HEK293 (cell line): ENCODE data around the gene LCN1.

Experiments
- CTCF ChIP-seq: fragments of 450-650 bp; formaldehyde crosslinking; IDR thresholded peaks from 2 replicates; pipeline ENCODE4 v1.5.1; 2016; ENCODE audit warnings: missing biosample characterization, missing genetic modification characterization
- GLIS2 ChIP-seq: fragments of 450-650 bp; formaldehyde crosslinking; IDR thresholded peaks from 2 replicates; pipeline ENCODE4 v1.5.1; 2016; ENCODE audit warnings: missing biosample characterization, missing genetic modification characterization
- REST ChIP-seq: fragments of 450-650 bp; formaldehyde crosslinking; IDR thresholded peaks from 2 replicates; pipeline ENCODE4 v1.5.1; 2016; ENCODE audit warnings: missing biosample characterization, missing genetic modification characterization
- SETDB1 ChIP-seq: IDR thresholded peaks from one replicate; pipeline ENCODE4 v1.6.1; 2017; ENCODE audit warnings: mild to moderate bottlenecking, low read length, moderate library complexity, mixed read lengths; ENCODE audit not compliant: insufficient read length
- SP7 ChIP-seq: fragments of 450-650 bp; formaldehyde crosslinking; IDR thresholded peaks from 2 replicates; pipeline ENCODE4 v1.5.1; 2016; ENCODE audit warnings: missing biosample characterization, missing genetic modification characterization
- ZNF239 ChIP-seq: fragments of 450-650 bp; formaldehyde crosslinking; IDR thresholded peaks from 2 replicates; pipeline ENCODE4 v1.5.1; 2016; ENCODE audit warnings: missing biosample characterization, missing genetic modification characterization
- ZNF660 ChIP-seq: fragments of 450-650 bp; IDR thresholded peaks from 2 replicates; pipeline ENCODE4 v1.5.1; 2018; ENCODE audit warnings: missing biosample characterization, mild to moderate bottlenecking, missing genetic modification characterization
- ZNF768 ChIP-seq: fragments of 450-650 bp; formaldehyde crosslinking; IDR thresholded peaks from 2 replicates; pipeline ENCODE4 v1.5.1; 2018; ENCODE audit warnings: missing biosample characterization, mild to moderate bottlenecking, missing genetic modification characterization
- TF ChIP-seq, protein P1 (sequence below): fragments of 450-650 bp; formaldehyde crosslinking; IDR thresholded peaks from 2 replicates; pipeline ENCODE4 v1.5.1; 2016; ENCODE audit warnings: missing biosample characterization, missing genetic modification characterization
- TF ChIP-seq, protein P2 (sequence below): fragments of 450-650 bp; formaldehyde crosslinking; IDR thresholded peaks from 2 replicates; pipeline ENCODE4 v1.5.1; 2016; ENCODE audit warnings: missing biosample characterization, missing genetic modification characterization

DNA sequence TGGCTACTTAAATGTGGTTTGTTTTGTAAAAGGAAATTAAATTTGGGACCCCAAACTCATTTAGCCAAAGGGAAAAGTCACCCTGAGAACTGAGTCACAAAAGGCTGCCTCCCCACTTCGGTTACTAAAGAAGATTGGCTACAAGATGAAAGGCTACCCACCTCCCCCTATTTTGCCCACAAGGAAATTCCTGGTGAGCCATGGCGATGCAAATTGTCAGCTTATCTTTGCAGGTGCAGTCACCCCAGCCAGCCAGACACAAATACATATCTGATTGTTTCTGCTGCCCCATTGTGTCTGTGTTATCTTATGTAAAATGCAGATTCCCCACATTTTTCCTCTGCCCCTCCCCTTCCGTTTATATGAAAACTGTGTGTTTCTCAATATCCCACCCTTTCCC is 49.2 kb downstream of the LCN1 start:
- TF ChIP-seq, protein P1, sequence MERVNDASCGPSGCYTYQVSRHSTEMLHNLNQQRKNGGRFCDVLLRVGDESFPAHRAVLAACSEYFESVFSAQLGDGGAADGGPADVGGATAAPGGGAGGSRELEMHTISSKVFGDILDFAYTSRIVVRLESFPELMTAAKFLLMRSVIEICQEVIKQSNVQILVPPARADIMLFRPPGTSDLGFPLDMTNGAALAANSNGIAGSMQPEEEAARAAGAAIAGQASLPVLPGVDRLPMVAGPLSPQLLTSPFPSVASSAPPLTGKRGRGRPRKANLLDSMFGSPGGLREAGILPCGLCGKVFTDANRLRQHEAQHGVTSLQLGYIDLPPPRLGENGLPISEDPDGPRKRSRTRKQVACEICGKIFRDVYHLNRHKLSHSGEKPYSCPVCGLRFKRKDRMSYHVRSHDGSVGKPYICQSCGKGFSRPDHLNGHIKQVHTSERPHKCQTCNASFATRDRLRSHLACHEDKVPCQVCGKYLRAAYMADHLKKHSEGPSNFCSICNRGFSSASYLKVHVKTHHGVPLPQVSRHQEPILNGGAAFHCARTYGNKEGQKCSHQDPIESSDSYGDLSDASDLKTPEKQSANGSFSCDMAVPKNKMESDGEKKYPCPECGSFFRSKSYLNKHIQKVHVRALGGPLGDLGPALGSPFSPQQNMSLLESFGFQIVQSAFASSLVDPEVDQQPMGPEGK, result no peak
- TF ChIP-seq CTCF, result no peak
- TF ChIP-seq SP7 (tag by site-specific recombination), result no peak
- TF ChIP-seq, protein P2, sequence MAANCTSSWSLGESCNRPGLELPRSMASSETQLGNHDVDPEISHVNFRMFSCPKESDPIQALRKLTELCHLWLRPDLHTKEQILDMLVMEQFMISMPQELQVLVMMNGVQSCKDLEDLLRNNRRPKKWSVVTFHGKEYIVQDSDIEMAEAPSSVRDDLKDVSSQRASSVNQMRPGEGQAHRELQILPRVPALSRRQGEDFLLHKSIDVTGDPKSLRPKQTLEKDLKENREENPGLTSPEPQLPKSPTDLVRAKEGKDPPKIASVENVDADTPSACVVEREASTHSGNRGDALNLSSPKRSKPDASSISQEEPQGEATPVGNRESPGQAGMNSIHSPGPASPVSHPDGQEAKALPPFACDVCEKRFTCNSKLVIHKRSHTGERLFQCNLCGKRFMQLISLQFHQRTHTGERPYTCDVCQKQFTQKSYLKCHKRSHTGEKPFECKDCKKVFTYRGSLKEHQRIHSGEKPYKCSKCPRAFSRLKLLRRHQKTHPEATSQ (tag by site-specific recombination), result no peak
- TF ChIP-seq ZNF239 (tag by site-specific recombination), result no peak
- no peak for TF ChIP-seq REST (tag by site-specific recombination)
- no peak for TF ChIP-seq ZNF768 (tag by site-specific recombination)
- no peak for TF ChIP-seq GLIS2 (tag by site-specific recombination)
- no peak for TF ChIP-seq SETDB1
- TF ChIP-seq ZNF660, result no peak
